ENCODE data around the gene PDCD4. TPM values are rescaled to one million over a fixed set of nuclear protein-coding genes. Genes with fewer than 3 reads are reported as not detected.

The PDCD4 gene
- total and polyA plus RNA-seq, 9 of the 15 experiments (the other 6 are each of a cell fraction or from before 2014, with no cell fraction given), result 12.9 to 44.1 (median 33.7) TPM

- no peak for TF ChIP-seq HOMEZ (CRISPR knock-in tag; IDR thresholded peaks at IDR 0.05)
- peak in 1 of 2 experiments; percentile 69 for TF ChIP-seq AFF1 (IDR thresholded peaks at IDR 0.05; ENCODE audit: low read depth in 1 of 2, partially characterized antibody in 2 of 2)
- 0 out of 2 replicates have a peak, but pooled peaks have one; percentile 24 for TF ChIP-seq AFF4 (CRISPR knock-in tag; IDR thresholded peaks at IDR 0.05)
- peak in 1 of 3 experiments; percentile 27 for TF ChIP-seq YY1 (IDR thresholded peaks at IDR 0.05; ENCODE audit: borderline replicate concordance in 1 of 3, control insufficient read depth in 1 of 3, extremely low read depth in 1 of 3, insufficient read depth in 3 of 3, insufficient read length in 1 of 3, insufficient replicate concordance in 2 of 3, low read depth in 1 of 3, low read length in 2 of 3)
- peak; percentile 71; the same call in 1 of the 2 replicates for TF ChIP-seq FOXM1 (IDR thresholded peaks at IDR 0.05; ENCODE audit: low read depth)
- no peak for TF ChIP-seq FOXM1 (CRISPR knock-in tag; IDR thresholded peaks at IDR 0.05; ENCODE audit: low read depth)
- TF ChIP-seq PML (IDR thresholded peaks at IDR 0.05; ENCODE audit: low read length), result peak; percentile 71; the same call in 1 of the 2 replicates
- TF ChIP-seq KAT7 (CRISPR knock-in tag; IDR thresholded peaks at IDR 0.05; ENCODE audit: borderline replicate concordance), result peak; percentile 66; the same call in 1 of the 2 replicates
- peak; percentile 42; the same call in 1 of the 2 replicates for TF ChIP-seq ATF7 (IDR thresholded peaks at IDR 0.05)
- TF ChIP-seq ZBTB1 (CRISPR knock-in tag; IDR thresholded peaks at IDR 0.05; ENCODE audit: borderline replicate concordance, low read depth), result 0 out of 2 replicates have a peak, but pooled peaks have one; percentile 40
- peak; percentile 67; the same call in 1 of the 2 replicates for TF ChIP-seq STAT5A (IDR thresholded peaks at IDR 0.05; ENCODE audit: borderline replicate concordance, low read length)
- no peak for TF ChIP-seq TRIM25 (IDR thresholded peaks at IDR 0.05; ENCODE audit: borderline replicate concordance)
Observed at GRCh38 chr10:110857265-110858171, 14.2 kb upstream of the PDCD4 start (continued).
